Tibial nerve (tissue), 4 donors: ENCODE measurements around the gene IL20. TPM values are rescaled to one million over a fixed set of nuclear protein-coding genes. Genes with fewer than 3 reads are reported as not detected.

ENCODE experiments used
- DNase-seq, 2 donors: peaks; one replicate each; pipeline ENCODE4 v3.0.0-alpha.2; 2019; ENCODE audit warnings: low spot score in 2 of 2
- H3K27ac ChIP-seq, 4 donors: fragments of 200-600 bp; sonication (generic) in 3 of 4; one replicate each; pipeline ENCODE4 v1.5.1; 2017 to 2019; ENCODE audit warnings: mild to moderate bottlenecking in 1 of 4
- H3K27me3 ChIP-seq, 2 donors: fragments of 200-600 bp; sonication (generic) in 1 of 2; one replicate each; pipeline versions ENCODE4 v1.5.1 to v1.6.0; 2017 to 2019
- H3K36me3 ChIP-seq, 3 donors: fragments of 200-600 bp; sonication (generic); one replicate each; pipeline ENCODE4 v1.5.1; 2018 to 2019
- H3K4me1 ChIP-seq, 4 donors: fragments of 200-600 bp; sonication (generic) in 3 of 4; one replicate each; pipeline ENCODE4 v1.5.1; 2017 to 2019
- H3K4me3 ChIP-seq, 4 donors: fragments of 200-600 bp; sonication (generic) in 3 of 4; one replicate each; pipeline ENCODE4 v1.5.1; 2017 to 2019; ENCODE audit warnings: mild to moderate bottlenecking in 1 of 4, moderate library complexity in 1 of 4
- H3K9me3 ChIP-seq, 4 donors: fragments of 200-600 bp; sonication (generic) in 3 of 4; one replicate each; pipeline ENCODE4 v1.5.1; 2017 to 2019
- CTCF ChIP-seq, 5 experiments: fragments of 200-600 bp in 3 of 5; fragments of 450-650 bp in 2 of 5; sonication (generic) in 3 of 5; IDR thresholded peaks; one replicate each; pipeline ENCODE4 v1.5.1; 2016 to 2019; ENCODE audit warnings: antibody characterized with exemption in 5 of 5, mild to moderate bottlenecking in 3 of 5, moderate library complexity in 2 of 5
- EP300 ChIP-seq, 2 donors: sonication (generic); formaldehyde crosslinking; IDR thresholded peaks; one replicate each; pipeline ENCODE4 v1.6.1; 2017; ENCODE audit warnings: antibody characterized with exemption in 2 of 2, mild to moderate bottlenecking in 1 of 2
- POLR2A ChIP-seq, 2 donors: fragments of 450-650 bp; IDR thresholded peaks; one replicate each; pipeline ENCODE4 v1.6.1; 2017; ENCODE audit warnings: antibody characterized with exemption in 2 of 2, mild to moderate bottlenecking in 2 of 2, moderate library complexity in 2 of 2
- WGBS, 2 donors: methylation state at CpG; one replicate each; pipeline ENCODE4 v1.1.5; 2018; 5-methylcytosine and 5-hydroxymethylcytosine counted together
- total RNA-seq, 4 donors: library from RNA; depleted of rRNA; stranded (reverse); fragments of >200 nt; gene quantifications; one replicate each; pipeline ENCODE4 v1.1.0, GENCODE V29; 2016

IL20 gene
- total RNA-seq, 4 donors from 2014 or later: not detected

- H3K27me3 ChIP-seq: no peaks in the 10 kb centered on the region
- H3K36me3 ChIP-seq: no peaks in the 10 kb centered on the region
- TF ChIP-seq EP300 (IDR thresholded peaks at IDR 0.05): no peak
- TF ChIP-seq CTCF (IDR thresholded peaks at IDR 0.05): no peak
- TF ChIP-seq POLR2A (IDR thresholded peaks at IDR 0.05): no peak
- no peak overlapping the region for H3K27ac ChIP-seq
- H3K9me3 ChIP-seq: no peaks in the 10 kb centered on the region
- no peaks in the 10 kb centered on the region for H3K4me1 ChIP-seq
- 65 to 85% methylated on average over 5 of the region's 5 CpGs for WGBS, 2 donors
- no peak for DNase-seq
- no peak overlapping the region for H3K4me3 ChIP-seq
Observed at GRCh38 chr1:206899717-206900116, 34.3 kb downstream of the IL20 start.

- no peak for TF ChIP-seq EP300 (IDR thresholded peaks at IDR 0.05)
- Histone ChIP-seq H3K4me3 (no peak overlapping the region), H3K36me3 (no peaks in the 10 kb centered on the region), H3K9me3 (no peaks in the 10 kb centered on the region), H3K27me3 (no peaks in the 10 kb centered on the region), H3K4me1 (no peaks in the 10 kb centered on the region), H3K27ac (no peak overlapping the region)
- DNase-seq: no peak
- WGBS, 2 donors: 78 to 87% methylated on average over 7 of the region's 7 CpGs
Observed at GRCh38 chr1:206900149-206900548, 34.7 kb downstream of the IL20 start.

GRCh38 chr1:206901944-206902343 is 36.5 kb downstream of the IL20 start:
- H3K4me1 ChIP-seq: no peaks in the 10 kb centered on the region
- no peak overlapping the region for H3K27ac ChIP-seq
- DNase-seq: no peak
- TF ChIP-seq EP300 (IDR thresholded peaks at IDR 0.05) (no peak), CTCF (IDR thresholded peaks at IDR 0.05) (no peak), POLR2A (IDR thresholded peaks at IDR 0.05) (no peak)
- WGBS, 2 donors: 80 to 89% methylated on average over 6 of the region's 6 CpGs
- no peaks in the 10 kb centered on the region for H3K27me3 ChIP-seq
- no peaks in the 10 kb centered on the region for H3K9me3 ChIP-seq
- H3K36me3 ChIP-seq: no peaks in the 10 kb centered on the region
- no peak overlapping the region for H3K4me3 ChIP-seq

GRCh38 chr1:206902702-206903101 is 37.3 kb downstream of the IL20 start:
- DNase-seq: no peak

GRCh38 chr1:206903687-206904086 is 38.3 kb downstream of the IL20 start:
- H3K27me3 ChIP-seq: peaks cover 0 to 15% of the 10 kb centered on the region in 2 donors
- H3K4me1 ChIP-seq: no peaks in the 10 kb centered on the region
- no peaks in the 10 kb centered on the region for H3K36me3 ChIP-seq
- no peak for DNase-seq
- H3K4me3 ChIP-seq: no peak overlapping the region
- no peaks in the 10 kb centered on the region for H3K9me3 ChIP-seq
- H3K27ac ChIP-seq: no peak overlapping the region
- TF ChIP-seq POLR2A (IDR thresholded peaks at IDR 0.05) (no peak), EP300 (IDR thresholded peaks at IDR 0.05) (no peak), CTCF (IDR thresholded peaks at IDR 0.05) (no peak)
- 67 to 77% methylated on average over 2 of the region's 2 CpGs for WGBS, 2 donors

More at GRCh38 chr1:206902702-206903101, 37.3 kb downstream of the IL20 start:
- Histone ChIP-seq H3K4me1 (no peaks in the 10 kb centered on the region), H3K36me3 (no peaks in the 10 kb centered on the region), H3K9me3 (no peaks in the 10 kb centered on the region), H3K4me3 (no peak overlapping the region), H3K27me3 (peaks cover 0 to 7% of the 10 kb centered on the region in 2 donors), H3K27ac (no peak overlapping the region)
- TF ChIP-seq POLR2A (IDR thresholded peaks at IDR 0.05): no peak
- no peak for TF ChIP-seq EP300 (IDR thresholded peaks at IDR 0.05)
- no peak for TF ChIP-seq CTCF (IDR thresholded peaks at IDR 0.05)
- WGBS, 2 donors: 59 to 76% methylated on average over 1 of the region's 1 CpG
